Hindlimb muscle (tissue), 1 donor: Measurements from ENCODE around the gene GRPEL1. TPM values are rescaled to one million over a fixed set of nuclear protein-coding genes. Genes with fewer than 3 reads are reported as not detected.
"Not testable (repeated sequence)": the region's sequence is repeated elsewhere in the genome, so short reads cannot be mapped to it uniquely, and the experiment has no call there.

ENCODE experiments used
- DNase-seq: peaks from one replicate; pipeline ENCODE4 v3.0.0-alpha.2; 2013
- polyA plus RNA-seq: library from polyadenylated mRNA; unstranded; fragments of 120-200 nt; gene quantifications from one replicate; pipeline ENCODE4 v1.2.1, GENCODE V29; 2013; ENCODE audit not compliant: insufficient read length

The GRPEL1 gene
- polyA plus RNA-seq, 1 donor = 25.5 TPM

- no peak for DNase-seq
Observed at GRCh38 chr4:7089213-7089986, 21.5 kb upstream of the GRPEL1 start.

DNA sequence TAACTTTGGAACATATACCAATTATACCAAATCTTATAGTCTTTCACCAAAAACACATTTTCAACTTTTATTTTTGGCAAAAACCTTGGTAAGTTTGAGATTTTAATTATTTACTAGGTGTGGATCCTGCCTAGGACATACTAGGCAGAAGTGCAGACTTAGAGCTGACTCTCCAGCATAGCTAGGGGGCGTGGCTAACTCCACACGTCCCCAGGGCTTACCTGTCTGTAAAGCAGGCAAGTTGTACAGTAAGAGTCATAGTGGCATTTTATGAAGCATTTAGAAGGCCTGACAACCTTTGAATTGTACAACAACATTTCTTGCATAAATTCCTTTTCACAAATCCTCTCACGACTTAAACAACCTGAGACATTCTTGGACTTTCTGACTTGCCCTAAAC, 19.2 kb upstream of the GRPEL1 start:
- DNase-seq = no peak

- DNase-seq = no peak
Observed at GRCh38 chr4:7086384-7086783, 18.5 kb upstream of the GRPEL1 start.

- not testable (repeated sequence) for DNase-seq
Observed at GRCh38 chr4:7084564-7084961, 16.7 kb upstream of the GRPEL1 start.

DNA sequence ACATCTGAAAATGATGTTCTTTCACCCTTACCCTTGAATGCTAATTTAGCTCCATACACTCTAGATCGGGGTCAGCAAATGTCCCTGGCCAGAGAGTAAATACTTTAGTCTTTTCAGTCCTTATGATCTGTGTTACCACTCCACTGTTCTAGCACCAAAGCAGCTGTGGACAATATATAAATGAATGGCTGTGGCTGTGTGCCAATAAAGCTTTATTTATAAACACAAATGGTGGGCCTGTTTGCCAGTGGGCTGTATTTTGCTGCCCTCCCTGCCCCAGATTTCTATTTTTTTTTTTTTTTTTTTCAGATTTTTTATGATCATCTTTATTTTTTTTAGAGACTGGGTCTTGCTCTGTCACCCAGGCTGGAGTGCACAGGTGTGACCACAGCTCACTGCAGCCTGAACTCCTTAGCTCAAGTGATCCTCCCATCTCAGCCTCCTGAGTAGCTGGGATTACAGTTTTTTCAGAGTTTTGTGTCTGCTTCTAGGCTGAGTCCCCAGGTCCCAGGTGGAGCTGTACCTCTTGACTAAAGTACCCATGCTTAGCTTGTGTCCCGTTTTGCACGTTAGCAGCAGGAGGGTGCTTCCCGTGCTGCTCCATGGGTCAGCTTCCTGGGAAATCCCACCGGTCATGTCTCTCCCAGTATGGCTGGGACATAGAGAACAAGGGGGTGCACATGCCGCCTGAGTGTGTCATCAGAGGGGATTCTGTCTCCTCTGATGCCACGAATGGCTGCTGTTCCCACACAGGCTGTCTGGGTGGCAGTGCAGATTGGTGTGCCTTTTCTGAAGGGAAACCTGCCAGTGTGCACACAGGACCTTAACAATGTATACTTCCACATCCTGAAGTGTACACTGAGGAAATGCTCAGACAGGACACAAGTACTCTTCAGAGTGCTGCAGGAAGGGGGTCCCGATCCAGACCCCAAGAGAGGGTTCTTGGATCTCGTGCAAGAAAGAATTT, 16.0 kb upstream of the GRPEL1 start:
- no peak for DNase-seq

DNA sequence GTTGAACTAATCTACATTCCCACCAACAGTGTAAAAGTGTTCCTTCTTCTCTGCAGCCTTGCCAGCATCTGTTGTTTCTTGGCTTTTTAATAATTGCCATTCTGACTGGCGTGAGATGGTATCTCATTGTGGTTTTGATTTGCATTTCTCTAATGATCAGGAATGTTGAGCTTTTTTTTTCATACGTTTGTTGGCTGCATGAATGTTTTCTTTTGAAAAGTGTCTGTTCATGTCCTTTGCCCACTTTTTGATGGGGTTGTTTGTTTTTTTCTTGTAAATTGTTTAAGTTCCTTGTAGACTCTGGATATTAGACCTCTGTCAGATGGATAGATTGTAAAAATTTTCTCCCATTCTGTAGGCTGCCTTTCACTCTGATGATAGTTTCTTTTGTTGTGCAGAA, 12.0 kb upstream of the GRPEL1 start:
- DNase-seq = not testable (repeated sequence)

GRCh38 chr4:7079483-7079882, 11.6 kb upstream of the GRPEL1 start:
- not testable (repeated sequence) for DNase-seq

- no peak for DNase-seq
Observed at GRCh38 chr4:7078025-7078424, 10.2 kb upstream of the GRPEL1 start.

GRCh38 chr4:7077371-7077770, 9.5 kb upstream of the GRPEL1 start:
- no peak for DNase-seq

DNA sequence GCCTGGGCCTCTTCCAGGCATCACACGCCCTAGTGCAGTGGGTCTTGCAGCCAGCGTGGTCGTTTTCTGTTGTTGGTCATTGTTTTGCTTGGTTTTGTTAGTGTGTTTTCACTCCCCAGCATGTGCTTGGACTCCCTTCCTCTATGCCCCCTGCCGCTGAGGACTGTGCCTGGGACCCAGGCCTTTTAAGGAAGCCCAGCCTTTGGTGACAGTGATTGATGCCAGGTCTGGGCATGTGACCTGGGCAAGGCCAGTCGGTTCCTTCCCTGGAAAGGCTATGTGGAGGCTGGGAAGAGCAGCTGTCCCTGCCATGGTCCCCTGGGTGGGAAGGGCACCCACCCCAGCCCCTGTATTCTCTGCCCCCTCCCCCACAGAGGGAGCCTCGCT, 8.8 kb upstream of the GRPEL1 start:
- DNase-seq = no peak

DNA sequence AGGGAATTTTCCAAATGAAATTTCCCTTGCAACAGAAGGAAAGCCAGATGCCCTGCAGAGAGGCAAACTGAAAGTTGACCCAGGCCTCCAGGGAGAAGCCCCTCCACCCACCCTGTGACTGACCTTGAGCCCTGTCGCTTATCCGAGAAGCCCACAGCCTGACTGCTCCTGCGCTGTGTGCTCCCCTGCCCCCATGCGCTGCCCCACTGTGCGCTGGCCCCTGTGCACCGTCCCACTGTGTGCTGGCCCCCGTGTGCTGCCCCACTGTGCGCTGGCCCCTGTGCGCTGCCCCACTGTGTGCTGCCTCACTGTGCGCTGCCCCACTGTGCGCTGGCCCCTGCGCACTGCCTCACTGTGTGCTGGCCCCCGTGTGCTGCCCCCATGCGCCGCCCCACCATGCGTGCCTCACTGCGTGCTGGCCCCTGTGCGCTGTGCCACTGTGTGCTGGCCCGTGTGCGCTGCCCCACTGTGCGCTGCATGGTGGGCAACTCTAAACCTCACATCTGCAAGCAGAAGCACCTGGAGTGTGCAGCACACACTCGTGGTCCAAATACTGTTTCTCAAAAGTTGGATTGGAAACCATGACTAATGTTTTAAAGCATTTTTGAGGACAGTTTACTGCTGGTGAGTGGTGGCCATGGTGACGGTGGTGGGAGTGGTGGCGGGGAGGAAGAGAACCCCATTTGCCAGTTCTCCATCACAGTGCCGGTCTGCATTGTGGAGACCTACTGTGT, 8.3 kb upstream of the GRPEL1 start:
- DNase-seq = no peak

GRCh38 chr4:7074426-7074825, 6.6 kb upstream of the GRPEL1 start:
- no peak for DNase-seq

DNA sequence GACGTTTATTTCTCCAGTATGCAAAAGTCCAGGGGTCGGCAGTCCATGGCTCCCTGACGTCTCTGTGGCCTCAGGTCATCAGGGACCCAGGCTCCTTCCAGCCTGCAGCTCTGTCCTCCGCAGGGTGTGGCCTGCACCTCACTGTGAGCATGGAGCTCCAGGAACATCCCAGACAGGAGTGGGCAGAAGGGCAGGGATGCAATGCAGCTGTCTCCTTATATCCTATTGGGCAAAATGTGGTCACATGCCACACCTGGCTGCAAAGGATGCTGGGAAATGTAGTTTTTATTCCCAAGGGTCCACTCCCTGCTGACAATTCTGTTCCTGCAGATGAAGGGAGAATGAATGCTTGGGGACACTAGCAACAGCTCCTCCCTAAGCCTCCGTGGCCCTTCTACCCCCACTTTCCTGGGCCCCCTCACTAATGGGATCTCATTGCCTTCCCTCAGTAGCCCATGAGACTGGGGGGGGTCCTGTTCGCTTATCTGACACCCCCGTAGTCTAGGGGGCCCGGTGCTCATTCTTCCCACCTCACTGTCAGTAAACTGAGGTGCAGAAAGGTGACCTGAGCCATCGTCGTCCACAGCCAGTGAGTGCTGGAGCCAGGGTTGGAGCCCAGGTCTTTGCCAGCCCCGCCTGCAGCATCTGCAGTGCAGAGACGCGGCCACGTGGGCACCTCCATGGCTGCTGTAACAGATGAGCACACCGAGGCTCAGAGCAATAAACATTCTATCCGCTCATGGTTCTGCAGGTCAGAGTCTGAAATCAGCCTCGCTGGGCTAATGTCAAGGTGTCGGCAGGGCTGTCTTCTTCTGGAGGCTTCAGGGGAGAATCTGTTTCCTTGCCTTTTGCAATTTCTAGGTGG, 5.9 kb upstream of the GRPEL1 start:
- no peak for DNase-seq

DNA sequence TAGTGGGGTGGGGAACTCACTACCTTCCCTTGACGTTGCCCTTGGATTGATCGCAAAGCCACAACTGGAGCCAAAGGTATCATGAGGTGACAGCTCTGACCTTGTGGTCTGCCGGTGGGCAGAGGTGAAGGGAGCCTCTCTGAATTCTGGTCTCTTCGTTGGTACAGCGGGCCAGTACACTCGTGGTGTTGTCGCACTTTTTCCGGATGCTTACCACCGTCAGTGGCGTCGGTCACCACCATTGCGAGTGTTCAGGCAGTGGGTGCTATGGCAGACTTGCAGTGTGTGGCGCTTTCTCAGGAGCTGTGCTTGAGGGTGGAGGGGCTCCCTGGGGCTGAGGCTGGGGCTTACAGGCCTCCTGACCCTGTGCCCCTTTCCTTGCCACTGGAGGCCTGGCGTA, 5.2 kb upstream of the GRPEL1 start:
- no peak for DNase-seq

DNA sequence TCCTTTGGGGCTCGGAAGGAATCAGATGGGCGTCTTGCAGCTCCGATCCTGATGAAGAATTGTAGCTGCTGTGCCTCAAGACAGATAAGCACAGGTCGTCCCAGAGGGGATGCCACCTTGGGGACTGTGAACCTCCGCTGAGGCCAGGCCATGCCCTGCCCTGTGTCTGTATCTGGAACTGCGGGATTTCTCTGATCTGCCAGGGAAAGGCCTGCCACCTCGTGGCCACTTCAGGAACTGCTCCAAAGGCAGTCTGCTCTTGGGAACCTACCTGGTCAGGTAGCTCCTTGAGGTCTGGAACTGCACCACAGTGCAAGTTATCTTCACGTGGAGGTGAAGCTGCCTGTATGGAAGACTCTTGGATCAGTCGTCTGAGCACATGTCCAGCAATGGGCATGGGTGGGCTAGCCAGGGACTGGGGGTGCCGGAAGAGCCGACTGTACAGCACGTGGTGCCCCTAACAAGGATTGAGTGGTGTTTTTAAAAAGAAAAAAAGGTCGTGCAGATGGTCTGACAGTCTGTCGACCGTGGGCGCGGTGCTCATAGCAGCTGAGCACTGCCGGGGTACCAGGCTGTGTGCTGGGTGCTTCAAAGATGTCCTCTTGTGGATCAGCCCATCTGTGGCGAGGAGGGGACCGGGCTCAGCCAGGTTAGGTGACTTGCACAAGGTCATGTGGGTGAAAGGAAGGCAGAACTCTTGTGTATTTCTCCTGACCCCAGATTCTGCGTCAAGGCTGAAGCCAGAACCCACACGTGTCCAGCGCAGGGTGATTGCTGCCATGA, 3.1 kb upstream of the GRPEL1 start:
- DNase-seq = peak; percentile 73

GRCh38 chr4:7068883-7069282, 1.0 kb upstream of the GRPEL1 start:
- DNase-seq = no peak

- DNase-seq = no peak
Observed at GRCh38 chr4:7068279-7068842, 497 bp upstream of the GRPEL1 start.

DNA sequence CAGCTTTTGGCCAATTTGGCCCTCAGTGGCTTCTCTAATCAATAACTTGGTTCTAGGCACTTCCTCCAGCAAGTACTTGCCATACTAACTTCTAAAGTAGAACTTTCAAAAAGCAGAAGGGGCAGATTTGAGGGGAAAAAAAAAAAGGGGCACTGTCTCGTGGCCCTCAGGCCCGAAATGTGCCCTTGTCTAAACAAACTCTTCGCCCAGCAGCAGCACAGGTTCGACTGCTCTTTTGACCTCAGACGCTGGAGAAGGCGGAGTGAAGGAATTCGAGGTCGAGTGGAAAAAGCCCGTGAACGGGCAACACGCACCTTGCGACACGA, 775 bp downstream of the GRPEL1 start:
- no peak for DNase-seq

GRCh38 chr4:7066493-7066892, 1.4 kb downstream of the GRPEL1 start:
- DNase-seq = no peak

- DNase-seq = no peak
Observed at GRCh38 chr4:7066006-7066405, 1.9 kb downstream of the GRPEL1 start.

- no peak for DNase-seq
Observed at GRCh38 chr4:7063362-7063761, 4.5 kb downstream of the GRPEL1 start.
